Activated CD4-positive, alpha-beta T cell treated with anti-CD3 and anti-CD28 coated beads, Interleukin-10, Interleukin-2, amounts not matched to agents 100 ng/mL and 50 ng/mL, durations not matched to agents 16 hours and 8 hours (primary cell): ENCODE results near the gene CACNA1D.

ENCODE experiments used
- DNase-seq: peaks from one replicate; pipeline ENCODE4 v3.0.0-alpha.2; 2020

The CACNA1D gene

DNA sequence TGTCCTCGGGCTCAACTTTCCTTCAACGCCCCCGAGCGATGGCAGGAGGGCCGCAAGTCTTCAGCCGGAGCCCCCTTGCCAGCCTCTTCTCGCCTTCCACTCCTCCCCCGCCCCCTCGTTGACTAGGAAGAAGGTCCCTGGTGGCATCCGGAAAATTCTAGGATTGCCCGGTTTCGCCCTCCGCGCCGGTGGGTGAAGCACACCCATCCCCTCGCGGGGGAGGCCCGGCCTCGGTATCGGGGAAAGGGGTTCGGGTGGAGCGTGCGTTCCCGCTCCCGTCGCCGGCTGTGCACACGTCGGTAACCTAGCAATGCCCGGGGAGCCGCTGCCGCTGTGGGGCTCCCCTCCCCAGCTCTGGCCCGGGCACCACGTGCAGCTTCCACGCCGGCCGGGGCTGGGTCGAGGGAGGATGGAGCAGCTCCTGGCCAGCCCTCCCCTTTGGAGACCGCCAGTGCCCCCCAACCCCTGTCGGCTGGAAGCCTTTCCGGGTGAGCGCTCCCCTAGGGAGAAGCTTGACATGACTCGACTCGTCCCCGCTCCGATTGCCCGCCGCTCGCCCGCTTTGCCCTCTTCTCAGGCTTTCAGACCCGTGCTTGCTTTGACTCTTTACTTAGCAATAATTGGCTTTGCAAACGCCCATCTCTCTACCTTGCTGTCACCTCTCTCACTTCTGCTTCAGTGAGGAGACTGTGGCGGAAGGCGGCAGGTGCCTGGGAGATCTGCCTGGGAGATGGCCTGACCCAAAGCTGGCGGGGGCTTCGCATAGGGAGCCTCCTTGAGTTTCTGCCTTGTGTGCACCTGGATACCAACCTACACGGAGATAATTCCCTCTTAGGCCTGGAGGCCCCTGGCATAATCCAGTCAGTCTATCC, 1.3 kb downstream of the CACNA1D start:
- no peak for DNase-seq

DNA sequence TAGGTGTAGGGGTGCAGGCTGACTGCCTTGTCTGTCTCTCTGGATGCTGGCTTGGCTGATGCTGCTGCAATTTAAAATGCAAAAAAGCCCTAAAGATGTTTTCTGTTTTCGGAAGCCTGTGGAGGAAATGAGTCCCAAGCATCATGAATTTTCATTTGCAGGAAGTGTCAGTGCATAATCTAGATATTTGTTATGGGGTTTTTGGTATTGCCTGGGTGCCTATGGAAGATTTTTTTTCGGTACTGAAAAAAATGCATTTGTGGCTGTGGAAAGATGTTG, 1.9 kb downstream of the CACNA1D start:
- DNase-seq: no peak

DNA sequence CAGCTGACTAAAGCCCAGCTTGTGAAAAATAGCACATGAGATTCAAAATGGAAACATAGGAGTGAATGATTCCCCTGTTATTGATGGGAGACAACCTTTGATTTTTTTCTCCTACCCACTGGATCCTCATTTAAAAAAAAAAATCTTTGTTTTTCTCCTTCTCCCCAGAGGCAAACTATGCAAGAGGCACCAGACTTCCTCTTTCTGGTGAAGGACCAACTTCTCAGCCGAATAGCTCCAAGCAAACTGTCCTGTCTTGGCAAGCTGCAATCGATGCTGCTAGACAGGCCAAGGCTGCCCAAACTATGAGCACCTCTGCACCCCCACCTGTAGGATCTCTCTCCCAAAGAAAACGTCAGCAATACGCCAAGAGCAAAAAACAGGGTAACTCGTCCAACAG, 2.6 kb downstream of the CACNA1D start:
- no peak for DNase-seq

DNA sequence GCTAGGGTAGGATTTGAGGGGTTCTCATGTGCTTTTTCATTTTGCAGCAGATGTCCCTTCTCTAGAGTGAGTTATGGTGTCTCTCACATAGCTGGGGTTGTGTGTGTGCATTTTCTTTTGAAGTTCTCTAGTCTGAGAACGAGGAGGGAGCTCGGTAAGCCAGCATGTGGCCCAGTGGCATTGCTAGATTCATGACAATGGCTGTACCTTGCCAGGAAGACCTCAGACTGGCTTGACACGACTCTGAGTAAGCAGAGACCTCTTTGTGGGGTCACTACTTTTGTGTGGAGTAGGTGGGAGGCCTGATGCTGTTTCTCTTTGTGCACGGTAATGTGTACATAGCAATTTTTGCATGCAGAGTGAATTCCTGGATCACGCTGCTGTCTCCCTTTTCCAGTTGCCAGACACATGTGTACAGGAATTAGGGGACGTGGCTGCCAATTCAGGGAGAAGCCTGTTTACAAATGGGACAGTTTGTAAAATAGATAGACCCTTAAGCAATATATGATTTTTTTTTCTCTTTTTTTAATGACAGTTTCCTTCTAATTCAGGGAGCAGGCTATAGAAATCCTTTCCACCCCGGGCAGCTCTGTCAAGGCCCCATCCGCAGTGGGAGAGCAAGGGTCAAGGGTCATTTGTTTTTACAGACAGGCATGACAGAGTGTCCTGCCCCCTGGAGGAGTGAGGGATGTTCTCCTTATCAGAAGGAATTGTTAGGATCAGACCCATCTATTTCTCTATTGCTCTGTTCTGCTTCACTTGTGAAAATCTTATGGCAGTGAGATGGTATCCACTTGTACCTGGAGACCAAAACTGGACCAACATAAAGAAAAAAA, 4.6 kb downstream of the CACNA1D start:
- DNase-seq: no peak

DNA sequence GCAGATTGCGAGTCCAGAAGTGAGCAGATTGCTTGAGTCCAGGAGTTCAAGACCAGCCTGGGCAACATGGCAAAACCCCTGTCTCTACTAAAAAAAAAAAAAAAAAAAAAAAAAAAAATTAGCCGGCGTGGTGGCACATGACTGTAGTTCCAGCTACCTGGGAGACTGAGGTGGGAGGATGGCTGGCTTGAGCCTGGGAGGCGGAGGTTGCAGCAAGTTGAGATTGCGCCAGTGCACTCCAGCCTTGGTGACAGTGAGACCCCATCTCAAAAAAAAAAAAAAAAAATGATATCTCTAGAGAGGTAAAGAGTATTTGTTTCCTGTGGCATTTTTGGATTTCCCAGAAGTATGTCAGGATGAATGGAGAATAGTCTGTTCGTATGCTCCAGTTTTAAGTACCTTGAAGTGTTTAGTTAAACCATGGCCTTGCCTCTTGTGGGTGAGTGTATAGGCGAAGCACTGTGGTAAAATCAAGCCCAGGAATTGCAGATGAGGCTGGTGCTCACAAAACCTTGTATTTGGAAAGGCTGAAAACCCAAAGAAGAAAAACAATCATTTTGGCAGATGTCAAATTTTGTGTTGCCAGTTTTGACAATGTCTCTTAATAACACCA, 5.9 kb downstream of the CACNA1D start:
- DNase-seq: no peak

DNA sequence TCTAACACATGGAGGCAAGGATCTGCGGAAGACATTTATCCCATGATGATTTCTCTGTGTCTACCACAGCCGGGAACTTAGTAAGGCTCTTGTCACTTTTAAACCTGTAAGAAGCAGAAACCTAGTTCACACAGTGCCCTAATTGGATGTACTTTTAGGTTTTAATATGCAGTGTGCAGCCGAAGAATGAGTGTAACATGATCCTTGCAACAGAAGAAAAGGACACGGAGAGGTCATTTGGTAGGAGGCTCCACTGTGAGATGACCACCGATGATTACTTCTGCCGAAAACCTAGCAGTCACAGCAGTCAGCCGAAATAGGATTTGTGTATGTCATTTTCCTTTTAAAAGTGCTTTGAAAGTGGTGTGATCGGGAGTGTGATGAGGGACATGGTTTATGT, 6.8 kb downstream of the CACNA1D start:
- DNase-seq: no peak

DNA sequence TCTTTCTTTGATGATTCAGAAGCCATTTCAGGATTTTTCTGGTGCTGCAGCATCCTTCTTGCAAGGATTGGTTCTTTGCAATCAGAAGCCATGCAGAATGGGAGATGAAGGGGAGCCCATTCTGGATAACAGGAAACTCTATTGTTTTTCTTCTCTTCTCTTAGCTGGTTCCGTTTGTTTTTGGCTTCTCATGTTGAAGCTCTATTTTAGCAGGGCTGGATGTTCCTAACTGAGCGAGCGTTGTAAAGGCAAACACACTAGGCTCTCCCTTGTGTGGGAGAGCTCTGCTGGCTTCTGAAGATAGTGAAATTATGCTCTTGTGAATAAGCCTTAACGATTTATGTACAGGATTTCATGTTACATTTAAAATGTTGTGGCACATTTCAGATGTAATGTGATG, 8.3 kb downstream of the CACNA1D start:
- DNase-seq: no peak

DNA sequence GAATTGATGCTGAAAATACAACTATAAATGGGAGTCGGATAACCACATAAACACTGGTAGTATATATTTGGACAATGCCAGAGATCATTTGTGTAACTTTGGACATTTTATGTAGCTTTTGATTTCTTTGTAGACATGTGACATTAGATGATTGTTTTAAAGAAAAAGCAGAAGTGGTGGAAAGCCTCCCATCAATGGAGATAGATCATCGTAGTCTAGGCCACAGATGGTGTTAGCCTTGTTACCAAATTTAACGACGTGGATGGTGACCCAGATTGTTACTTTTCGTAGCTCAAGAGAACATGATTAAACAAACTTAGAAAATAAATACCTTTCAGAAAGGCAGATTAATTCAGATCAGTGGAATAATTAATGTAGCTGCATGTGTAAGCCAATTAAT, 8.8 kb downstream of the CACNA1D start:
- no peak for DNase-seq

DNA sequence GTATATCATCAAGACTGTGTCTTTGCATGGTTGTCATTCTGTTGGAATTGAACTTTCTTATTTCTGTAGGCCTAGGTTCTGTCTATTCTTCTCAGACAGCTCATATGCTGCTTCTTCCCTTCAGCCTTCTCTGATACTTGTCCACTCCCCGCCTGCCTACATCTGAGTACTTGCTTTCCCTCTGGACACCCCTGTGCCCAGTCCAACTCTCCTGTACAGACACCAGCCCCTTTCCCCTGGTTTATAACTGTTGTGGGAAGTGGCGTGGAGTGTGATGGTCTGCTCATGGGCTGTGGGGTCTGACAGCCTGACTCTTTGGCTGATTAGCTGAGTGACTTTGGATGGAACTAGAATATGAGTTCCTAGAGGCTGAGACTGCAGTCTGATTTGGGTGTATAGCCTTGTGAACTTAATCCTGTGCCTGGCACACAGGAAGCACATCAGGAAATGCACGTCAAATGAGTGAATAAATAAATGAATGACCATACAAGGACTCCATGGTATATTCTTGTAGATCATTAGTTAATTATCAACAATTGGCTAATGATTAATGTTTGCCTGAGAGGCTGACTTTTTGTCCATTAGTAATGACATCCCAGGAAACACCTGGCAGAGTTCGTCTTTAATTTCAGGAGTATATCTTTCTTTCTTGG, 11.8 kb downstream of the CACNA1D start:
- DNase-seq: no peak

DNA sequence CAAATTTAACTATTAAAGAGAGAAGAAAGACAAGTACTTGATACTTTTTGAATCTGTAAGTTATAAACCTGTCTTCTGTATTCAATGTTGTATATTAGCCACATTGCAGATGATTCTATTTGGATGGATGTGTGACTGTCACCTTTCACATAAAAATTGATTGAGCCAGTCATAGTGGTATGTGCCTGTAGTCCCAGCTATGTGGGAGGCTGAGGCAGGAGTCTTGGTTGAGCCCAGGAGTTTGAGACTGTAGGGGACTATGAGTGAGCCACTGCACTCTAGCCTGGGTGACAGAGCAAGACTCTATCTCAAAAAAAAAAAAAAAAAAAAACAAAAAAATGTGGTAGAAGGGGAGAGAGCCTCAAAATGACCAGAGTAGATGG, 12.3 kb downstream of the CACNA1D start:
- DNase-seq: no peak

DNA sequence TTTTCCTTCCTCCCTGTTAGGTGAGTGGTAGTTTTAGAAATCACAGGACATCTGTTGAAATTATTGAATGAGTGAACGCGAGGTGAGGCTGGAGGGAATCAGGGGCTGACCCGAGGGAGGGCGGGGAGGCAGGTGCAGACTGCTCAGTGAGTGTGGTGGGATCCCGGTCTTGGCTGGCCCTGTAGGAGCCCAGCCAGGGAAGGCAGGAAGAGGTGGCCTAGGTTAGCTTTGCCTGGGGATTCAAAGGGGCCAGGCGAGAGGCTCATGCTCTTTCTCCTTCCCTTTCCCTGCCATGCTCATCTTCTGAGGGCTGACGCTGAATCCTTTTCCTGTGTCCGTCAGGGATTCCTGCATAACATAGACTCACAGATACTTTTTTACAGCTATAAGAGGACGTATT, 15.1 kb downstream of the CACNA1D start:
- DNase-seq: no peak

DNA sequence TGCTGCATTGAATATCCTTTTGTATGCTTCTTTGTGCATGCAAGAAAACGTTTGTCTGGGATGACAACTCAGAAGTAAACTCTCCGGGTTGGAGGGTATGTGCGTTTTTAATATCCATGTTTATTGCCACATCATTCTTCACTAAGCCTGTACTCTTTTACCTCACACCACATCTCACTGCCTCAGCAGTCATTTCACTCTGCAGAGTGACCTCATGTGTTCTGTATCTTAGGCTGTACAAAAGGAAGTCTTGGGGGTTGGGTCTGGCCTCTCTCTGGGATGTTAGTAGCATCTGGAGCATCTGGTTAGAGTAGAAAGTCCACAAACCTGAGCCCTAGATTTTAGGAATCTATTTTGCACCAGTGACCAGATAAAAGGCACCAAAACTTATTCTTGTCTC, 16.1 kb downstream of the CACNA1D start:
- DNase-seq: no peak

DNA sequence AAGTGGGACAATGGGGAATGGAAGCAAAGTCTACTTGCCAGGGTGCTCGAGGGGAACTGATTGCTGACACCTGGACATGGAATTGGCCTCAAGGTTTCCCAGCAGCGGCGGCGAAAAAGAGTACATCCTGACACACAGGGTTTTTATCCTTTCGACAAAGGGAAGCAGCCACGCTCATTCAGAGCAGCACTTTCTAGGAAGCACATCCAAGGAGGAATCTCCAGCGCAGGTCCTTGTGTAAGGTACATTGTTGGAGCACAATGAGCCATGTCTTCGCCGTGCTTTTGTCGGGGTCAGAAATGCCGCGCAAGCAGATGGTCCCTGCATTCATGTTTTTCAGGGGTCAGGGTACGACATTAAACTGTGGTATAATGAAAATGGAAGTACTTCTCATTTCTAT, 16.8 kb downstream of the CACNA1D start:
- DNase-seq: no peak

DNA sequence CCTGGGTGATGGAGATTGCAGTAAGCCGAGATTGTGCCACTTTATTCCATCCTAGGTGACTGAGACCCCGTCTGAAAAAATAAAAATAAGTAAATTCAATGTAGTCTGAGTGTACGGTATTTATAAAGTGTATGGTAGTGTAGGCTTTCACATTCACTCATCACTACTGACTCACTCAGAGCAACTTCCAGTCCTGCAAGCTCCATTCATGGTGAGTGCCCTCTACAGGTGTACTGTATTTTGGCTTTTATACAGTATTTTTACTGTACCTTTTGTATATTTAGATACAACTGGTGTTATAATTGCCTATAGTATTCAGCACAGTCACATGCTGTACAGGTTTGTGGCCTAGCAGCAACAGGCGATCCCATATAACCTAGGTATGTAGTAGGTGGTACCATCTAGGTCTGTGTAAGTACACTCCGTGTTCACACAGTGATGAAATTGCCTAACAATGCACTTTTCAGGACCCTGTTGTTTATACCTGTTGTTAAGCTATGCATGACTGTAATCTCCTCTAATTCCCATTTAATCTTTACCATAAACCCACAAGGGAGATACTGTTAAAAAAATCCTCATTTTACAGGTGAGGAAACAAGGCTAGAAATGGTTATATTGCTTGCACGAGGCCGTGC, 19.3 kb downstream of the CACNA1D start:
- DNase-seq: peak; percentile 67

DNA sequence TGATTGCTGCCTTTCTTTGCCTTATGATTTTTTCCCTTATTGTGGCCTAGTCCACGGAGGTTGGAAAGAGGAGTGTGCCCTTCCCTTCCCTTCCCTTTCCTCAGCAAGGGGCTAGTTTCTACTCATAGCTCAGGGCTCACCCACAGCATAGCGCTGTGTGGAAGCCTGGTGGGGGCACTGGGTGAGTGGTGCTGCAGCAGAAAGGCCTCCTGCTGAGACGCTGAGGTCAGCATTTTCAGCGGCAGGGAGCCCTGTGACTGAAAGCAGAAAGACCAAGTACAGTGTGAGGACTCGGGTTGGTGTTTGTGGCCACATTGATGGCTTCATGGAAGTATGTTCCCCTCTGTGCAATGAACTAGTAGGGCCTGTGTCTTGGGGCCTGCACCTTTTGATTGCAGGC, 21.9 kb downstream of the CACNA1D start:
- no peak for DNase-seq

DNA sequence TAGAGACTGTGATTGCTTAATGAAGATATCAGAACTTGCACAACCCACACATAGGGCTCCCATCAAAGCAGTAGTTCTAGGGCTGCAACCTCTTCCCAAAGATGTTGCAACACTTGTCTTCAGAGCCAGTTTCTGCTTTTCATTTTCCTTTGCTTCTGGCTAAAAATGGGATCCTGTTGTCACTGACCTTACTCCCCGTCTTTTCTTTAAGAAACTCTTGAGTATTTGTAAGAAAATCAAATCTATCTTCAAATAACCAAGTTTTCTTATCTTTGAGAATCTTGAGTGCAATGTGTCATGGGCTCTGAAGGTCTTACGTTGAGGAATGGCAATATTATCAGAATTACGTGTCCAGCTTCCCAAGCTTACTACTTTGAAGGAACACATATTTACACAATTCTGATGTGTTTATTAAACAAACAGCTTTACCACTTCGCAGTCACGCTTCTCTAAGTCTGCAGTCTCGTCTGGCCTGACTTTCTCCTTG, 24.1 kb downstream of the CACNA1D start:
- DNase-seq: no peak

DNA sequence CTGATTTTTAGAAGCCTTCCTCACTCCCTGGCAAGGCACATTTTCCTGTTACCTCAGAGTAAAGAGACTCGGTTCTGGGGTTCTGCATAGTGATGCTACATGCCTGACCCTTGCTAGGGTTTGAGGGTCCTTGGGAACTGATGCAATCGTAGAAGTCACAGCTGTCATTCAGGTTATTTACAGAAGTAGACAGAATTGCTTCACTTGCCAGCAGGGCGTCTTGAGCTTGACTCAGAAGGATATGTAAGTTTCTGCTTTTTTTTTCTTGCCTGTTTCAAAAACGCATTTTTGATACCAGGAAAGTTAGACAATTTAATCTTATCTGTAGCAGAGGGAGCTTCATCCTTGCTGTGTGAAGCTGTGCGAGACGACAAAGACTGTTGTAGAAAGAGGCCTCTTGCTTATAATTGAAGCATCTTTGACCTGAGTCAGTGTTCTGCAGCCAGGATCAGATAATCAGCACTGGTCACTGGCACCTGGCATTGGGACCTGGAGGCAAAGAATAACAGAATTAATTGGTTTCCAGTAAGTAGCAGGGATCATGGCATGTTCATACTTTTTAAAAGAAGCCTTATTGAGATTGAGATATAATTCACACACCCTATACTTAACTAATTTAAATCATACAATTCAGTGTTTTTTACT, 24.8 kb downstream of the CACNA1D start:
- no peak for DNase-seq

DNA sequence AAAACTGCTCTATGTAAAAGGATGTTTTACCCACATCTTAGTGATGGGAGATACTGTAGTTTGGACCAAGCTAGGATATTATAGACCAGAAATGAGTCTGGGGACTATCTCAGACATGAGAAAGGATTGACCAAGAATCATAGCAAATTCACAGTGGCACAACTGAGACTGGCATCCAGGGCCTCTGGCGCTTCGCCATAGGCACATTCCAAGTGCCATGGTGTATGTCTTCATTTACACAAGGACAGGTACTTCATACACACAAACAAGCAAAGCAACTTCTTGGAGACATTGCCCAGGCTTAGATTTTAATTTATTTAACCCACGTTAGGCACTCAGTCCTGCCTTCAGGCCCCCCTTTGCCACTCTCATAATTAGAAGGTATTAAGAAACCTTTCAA, 28.9 kb downstream of the CACNA1D start:
- DNase-seq: no peak

DNA sequence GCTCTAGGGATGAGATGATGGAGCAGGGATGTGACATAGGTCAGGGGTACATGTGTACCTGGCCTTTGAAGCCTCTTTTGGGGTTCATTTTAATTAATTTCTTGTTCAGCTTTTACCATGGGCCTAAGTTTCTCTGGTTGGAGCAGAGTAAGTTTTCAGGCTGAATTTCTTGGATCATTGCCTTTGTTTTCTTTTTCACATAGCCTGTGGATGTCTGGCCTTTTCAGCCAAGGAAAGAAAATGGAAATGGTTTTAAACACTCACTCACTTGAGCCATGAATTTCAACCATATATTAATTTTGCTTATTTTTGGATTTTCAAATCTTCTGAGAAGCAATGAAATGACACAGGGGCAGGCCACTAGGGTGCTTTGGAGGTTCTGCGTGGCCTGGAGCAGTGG, 30.2 kb downstream of the CACNA1D start:
- no peak for DNase-seq

DNA sequence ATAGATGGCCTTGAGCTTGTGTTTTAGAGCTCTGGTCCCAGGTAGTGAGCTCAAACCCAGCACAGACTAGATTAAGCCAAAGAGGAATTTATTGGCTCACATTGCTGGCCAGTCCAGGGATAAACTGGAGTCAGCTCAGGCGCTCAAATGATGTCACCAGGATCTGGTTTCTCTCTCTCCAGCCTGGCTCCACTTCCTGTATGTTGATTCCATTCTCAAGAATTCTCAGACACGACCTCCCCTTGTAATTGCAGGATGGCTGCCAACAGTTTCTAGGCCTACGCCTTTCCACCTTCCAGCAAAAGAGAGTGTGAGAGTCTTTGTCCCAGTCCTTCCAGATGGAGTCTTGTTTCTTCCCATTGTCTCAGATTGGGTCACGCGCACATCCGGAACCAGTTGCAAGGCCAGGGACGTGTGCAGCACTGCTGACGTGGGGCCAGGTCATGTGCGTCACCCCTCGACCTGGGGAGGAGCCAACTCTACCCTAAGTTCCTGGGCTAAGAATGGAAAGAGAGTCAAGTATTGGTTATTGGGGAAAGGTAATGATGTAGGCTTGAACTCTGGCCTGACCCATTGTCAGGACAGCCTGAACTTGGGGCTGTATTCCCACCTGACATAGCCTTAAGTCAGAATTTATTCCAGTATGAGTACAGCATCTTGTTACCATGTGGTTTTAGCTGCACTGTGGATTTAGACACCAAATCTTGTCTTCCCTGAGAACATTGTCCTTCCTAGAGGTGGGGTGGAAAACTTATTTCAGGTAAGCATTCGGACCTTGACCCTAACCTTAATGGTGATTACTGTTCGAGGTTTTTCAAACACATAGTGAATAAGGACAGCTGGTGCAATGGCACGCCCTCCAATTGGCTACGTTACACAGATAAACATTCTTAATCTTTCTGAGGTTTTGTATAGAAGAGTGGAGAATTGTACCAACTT, 31.6 kb downstream of the CACNA1D start:
- no peak for DNase-seq

DNA sequence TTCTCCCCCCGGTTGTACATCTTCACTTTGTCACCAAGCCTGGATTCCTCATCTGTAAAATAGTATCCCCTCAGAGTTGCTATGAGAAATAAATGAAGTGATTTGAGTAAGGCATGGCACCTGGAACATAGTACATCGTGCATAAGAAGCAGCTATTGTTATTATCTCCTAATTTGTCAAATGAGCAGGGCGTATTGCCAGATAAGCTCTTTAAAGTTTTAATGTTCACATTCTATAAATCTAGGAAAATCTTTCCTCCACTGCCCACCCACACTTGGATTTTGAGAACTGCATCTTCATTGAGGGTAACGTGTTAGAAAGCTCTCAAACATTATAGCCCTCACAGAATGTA, 32.3 kb downstream of the CACNA1D start:
- DNase-seq: no peak
